ENCODE measurements around the gene PFKFB3.

Gene PFKFB3

DNA sequence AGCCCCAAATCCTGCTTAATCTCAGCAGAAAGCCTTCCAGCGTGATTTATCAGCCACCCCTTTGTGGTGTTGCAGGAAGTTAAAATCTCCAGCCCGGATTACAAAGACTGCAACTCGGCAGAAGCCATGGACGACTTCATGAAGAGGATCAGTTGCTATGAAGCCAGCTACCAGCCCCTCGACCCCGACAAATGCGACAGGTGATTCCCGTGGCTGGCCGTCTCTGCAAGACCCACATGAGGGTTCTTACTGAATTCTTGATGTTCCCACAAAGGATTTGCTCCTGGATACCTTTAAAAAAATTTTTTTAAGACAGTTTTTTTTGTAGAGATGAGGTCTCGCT, 16.7 kb downstream of the PFKFB3 start:
- H3K4me3 ChIP-seq (replicated peaks; ENCODE audit: low read depth, low read length), result no peak overlapping the region
- TF ChIP-seq, protein P1, sequence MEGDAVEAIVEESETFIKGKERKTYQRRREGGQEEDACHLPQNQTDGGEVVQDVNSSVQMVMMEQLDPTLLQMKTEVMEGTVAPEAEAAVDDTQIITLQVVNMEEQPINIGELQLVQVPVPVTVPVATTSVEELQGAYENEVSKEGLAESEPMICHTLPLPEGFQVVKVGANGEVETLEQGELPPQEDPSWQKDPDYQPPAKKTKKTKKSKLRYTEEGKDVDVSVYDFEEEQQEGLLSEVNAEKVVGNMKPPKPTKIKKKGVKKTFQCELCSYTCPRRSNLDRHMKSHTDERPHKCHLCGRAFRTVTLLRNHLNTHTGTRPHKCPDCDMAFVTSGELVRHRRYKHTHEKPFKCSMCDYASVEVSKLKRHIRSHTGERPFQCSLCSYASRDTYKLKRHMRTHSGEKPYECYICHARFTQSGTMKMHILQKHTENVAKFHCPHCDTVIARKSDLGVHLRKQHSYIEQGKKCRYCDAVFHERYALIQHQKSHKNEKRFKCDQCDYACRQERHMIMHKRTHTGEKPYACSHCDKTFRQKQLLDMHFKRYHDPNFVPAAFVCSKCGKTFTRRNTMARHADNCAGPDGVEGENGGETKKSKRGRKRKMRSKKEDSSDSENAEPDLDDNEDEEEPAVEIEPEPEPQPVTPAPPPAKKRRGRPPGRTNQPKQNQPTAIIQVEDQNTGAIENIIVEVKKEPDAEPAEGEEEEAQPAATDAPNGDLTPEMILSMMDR (IDR thresholded peaks at IDR 0.05; ENCODE audit: low read depth, low read length, missing control alignments), result no peak
- DNase-seq (ENCODE audit: extremely low read depth, low read depth), result no peak

DNA sequence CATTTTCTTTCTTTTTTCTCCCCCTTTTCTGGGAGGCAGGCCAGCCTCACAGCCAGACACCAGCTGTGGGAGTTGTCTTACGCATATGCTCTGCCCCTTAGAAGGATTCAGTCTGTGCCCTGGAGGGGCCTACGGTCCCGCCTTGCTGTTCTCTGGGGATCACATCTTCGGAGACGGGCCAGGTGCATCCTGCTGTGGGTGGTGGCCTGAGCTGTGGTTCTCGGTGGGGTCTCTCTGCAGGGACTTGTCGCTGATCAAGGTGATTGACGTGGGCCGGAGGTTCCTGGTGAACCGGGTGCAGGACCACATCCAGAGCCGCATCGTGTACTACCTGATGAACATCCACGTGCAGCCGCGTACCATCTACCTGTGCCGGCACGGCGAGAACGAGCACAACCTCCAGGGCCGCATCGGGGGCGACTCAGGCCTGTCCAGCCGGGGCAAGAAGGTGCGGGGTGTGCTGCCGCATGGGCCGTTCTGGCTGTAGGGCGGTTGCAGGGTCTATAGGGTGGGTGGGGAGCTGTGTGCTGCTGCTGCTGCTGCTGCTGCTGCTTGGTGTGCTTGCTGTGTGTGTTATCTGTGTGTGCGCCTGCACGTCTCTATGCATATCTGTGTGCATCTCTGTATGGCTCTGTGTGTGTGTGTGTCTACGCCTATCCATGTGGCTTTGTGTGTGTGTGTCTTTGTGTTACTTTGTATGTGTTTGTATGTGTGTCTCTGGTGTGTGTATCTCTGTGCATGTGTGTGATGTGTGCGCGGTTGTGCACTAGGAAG, 17.9 kb downstream of the PFKFB3 start:
- no peak overlapping the region for H3K4me3 ChIP-seq (replicated peaks; ENCODE audit: low read depth, low read length)
- TF ChIP-seq, protein P1 (IDR thresholded peaks at IDR 0.05; ENCODE audit: low read depth, low read length, missing control alignments), result no peak
- no peak for DNase-seq (ENCODE audit: extremely low read depth, low read depth)

DNA sequence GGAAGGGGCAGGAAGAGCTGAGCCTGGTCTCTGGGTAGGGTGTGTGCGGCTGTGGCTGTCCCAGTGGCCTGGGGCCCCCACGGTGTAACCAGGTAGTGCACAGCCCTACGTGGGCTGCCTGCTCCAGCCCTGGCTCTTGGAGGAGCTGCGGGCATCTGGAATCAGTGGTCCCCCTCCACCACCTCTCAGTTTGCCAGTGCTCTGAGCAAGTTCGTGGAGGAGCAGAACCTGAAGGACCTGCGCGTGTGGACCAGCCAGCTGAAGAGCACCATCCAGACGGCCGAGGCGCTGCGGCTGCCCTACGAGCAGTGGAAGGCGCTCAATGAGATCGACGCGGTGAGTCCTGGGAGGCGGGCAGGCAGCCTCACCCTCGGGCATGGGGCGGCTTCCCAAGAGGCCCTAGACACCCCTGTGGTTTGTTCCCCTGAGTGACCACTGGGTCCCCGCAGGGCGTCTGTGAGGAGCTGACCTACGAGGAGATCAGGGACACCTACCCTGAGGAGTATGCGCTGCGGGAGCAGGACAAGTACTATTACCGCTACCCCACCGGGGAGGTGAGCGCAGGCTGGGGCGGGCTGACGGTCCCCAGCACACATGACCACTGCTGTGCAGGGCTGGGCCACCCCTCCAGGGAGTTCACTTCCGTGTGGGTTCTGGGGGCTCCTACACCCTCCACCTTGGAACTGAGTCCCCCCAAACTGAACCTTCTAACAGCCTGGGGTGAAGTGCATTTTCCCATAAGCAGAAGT, 18.6 kb downstream of the PFKFB3 start:
- no peak overlapping the region for H3K4me3 ChIP-seq (replicated peaks; ENCODE audit: low read depth, low read length)
- DNase-seq (ENCODE audit: extremely low read depth, low read depth), result no peak
- TF ChIP-seq, protein P1 (IDR thresholded peaks at IDR 0.05; ENCODE audit: low read depth, low read length, missing control alignments), result no peak

DNA sequence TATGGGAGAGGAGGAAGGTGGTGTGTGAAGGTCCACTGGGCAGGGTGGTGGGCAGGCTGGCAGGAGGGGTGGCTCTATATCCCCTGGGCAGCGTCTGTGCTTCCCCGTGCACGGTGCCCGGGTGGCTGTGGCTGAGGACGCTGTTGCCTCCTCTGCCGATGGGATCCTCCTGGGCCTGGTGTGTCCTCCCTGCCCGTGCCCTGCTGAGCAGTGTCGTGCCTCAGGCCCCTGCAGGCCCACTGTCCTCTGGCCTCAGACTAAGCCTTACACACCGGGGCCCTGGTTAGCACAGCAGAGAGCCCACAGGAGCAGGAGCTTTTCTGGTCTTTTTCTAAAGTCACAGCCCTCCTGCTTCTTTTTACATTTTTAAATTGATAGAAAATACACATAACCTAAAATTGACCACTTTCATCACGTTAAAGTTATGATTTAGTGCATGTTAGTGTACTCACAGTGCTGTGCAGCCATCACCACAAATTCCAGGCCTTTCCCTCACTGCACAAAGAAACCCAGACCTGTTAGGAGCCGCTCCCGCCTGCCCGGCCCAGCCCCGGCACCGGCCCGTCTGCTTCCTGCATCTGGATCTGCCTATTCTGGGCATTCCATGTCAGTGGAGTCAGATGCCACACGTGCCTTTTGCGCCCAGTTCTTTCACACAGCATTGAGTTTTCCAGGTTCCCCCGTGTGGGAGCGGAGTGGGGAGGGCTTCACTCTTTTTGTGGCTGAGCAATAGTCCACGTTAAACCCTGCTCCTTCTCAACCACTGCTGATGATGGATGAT, 19.4 kb downstream of the PFKFB3 start:
- no peak overlapping the region for H3K4me3 ChIP-seq (replicated peaks; ENCODE audit: low read depth, low read length)
- TF ChIP-seq, protein P1 (IDR thresholded peaks at IDR 0.05; ENCODE audit: low read depth, low read length, missing control alignments), result no peak
- DNase-seq (ENCODE audit: extremely low read depth, low read depth), result no peak

DNA sequence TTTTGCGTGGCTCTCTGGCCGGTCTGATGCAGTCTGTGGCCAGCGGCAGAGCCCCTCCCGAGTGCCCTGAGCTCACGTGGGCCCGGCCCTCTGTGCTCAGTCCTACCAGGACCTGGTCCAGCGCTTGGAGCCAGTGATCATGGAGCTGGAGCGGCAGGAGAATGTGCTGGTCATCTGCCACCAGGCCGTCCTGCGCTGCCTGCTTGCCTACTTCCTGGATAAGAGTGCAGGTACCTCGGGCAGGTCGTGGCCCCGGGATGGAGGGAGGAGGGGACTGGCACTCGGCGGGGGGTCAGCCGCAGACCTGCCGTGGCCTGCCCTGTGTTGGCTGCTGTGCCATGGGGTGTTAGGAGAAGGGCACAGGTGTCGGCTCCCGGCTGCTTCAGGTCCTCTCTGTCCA, 20.0 kb downstream of the PFKFB3 start:
- TF ChIP-seq, protein P1 (IDR thresholded peaks at IDR 0.05; ENCODE audit: low read depth, low read length, missing control alignments), result no peak
- DNase-seq (ENCODE audit: extremely low read depth, low read depth), result no peak

DNA sequence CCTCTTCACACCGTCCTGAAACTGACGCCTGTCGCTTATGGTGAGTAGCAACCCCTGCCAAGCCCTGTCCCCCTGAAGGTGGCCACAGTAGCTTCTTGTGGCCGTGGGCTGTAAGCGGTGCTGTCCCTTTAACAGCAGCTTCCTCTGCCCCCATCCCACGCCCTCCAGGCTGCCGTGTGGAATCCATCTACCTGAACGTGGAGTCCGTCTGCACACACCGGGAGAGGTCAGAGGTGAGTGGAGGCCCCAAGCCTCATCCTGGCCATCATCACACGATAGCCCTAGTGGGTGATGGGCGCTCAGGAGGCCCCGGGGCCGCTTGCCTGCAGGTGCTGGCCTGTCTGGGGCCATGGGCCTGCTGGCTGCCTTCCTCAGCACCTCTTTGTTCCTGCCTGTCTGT, 21.2 kb downstream of the PFKFB3 start:
- DNase-seq (ENCODE audit: extremely low read depth, low read depth), result no peak
- H3K4me3 ChIP-seq (replicated peaks; ENCODE audit: low read depth, low read length), result no peak overlapping the region
- TF ChIP-seq, protein P1 (IDR thresholded peaks at IDR 0.05; ENCODE audit: low read depth, low read length, missing control alignments), result no peak

More for the DNA sequence above, 20.0 kb downstream of the PFKFB3 start:
- H3K4me3 ChIP-seq (replicated peaks; ENCODE audit: low read depth, low read length), result no peak overlapping the region

Data from HFF-Myc (cell line).